ENCODE results near the gene APOOL.

DNA sequence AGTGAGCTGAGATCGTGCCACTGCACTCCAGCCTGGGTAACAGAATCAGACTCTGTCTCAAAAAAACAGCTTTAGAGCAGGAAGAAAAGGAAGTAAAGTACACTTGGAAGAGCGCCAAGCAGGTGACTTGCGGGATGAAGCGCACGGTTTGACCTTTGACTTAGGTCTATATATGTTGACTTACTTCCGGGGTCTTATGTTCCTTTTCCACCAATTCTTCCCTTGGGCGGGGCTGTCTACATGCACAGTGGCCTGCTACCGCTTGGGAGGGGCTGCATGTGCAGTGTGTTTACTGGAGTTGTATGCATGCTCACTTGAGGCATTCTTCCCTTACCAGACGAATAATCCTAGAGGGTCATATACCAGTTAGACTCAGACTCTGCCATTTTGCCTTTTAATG lies 108.6 kb downstream of the APOOL start:
- TF ChIP-seq, protein P1, sequence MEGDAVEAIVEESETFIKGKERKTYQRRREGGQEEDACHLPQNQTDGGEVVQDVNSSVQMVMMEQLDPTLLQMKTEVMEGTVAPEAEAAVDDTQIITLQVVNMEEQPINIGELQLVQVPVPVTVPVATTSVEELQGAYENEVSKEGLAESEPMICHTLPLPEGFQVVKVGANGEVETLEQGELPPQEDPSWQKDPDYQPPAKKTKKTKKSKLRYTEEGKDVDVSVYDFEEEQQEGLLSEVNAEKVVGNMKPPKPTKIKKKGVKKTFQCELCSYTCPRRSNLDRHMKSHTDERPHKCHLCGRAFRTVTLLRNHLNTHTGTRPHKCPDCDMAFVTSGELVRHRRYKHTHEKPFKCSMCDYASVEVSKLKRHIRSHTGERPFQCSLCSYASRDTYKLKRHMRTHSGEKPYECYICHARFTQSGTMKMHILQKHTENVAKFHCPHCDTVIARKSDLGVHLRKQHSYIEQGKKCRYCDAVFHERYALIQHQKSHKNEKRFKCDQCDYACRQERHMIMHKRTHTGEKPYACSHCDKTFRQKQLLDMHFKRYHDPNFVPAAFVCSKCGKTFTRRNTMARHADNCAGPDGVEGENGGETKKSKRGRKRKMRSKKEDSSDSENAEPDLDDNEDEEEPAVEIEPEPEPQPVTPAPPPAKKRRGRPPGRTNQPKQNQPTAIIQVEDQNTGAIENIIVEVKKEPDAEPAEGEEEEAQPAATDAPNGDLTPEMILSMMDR (tag by site-specific recombination; IDR thresholded peaks at IDR 0.05): no peak
- TF ChIP-seq SALL2 (tag by site-specific recombination; IDR thresholded peaks at IDR 0.05; ENCODE audit: borderline replicate concordance): no peak
- no peak for TF ChIP-seq KLF9 (tag by site-specific recombination; IDR thresholded peaks at IDR 0.05; ENCODE audit: low read depth)
- TF ChIP-seq, protein P2, sequence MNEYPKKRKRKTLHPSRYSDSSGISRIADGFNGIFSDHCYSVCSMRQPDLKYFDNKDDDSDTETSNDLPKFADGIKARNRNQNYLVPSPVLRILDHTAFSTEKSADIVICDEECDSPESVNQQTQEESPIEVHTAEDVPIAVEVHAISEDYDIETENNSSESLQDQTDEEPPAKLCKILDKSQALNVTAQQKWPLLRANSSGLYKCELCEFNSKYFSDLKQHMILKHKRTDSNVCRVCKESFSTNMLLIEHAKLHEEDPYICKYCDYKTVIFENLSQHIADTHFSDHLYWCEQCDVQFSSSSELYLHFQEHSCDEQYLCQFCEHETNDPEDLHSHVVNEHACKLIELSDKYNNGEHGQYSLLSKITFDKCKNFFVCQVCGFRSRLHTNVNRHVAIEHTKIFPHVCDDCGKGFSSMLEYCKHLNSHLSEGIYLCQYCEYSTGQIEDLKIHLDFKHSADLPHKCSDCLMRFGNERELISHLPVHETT (tag by site-specific recombination; IDR thresholded peaks at IDR 0.05): no peak
- no peak for TF ChIP-seq KLF7 (tag by site-specific recombination; IDR thresholded peaks at IDR 0.05; ENCODE audit: borderline replicate concordance)
- no peak for TF ChIP-seq ZNF132 (tag by site-specific recombination; IDR thresholded peaks at IDR 0.05; ENCODE audit: borderline replicate concordance)
- TF ChIP-seq ZSCAN30 (tag by site-specific recombination; IDR thresholded peaks at IDR 0.05): no peak
- TF ChIP-seq REPIN1 (tag by site-specific recombination; IDR thresholded peaks at IDR 0.05; ENCODE audit: low read depth): no peak
- TF ChIP-seq FEZF1 (tag by site-specific recombination; IDR thresholded peaks at IDR 0.05): no peak
- no peak for TF ChIP-seq ZNF292 (tag by site-specific recombination; IDR thresholded peaks at IDR 0.05; ENCODE audit: borderline replicate concordance, low read depth)
- TF ChIP-seq MEIS1 (CRISPR knock-in tag; IDR thresholded peaks at IDR 0.05; ENCODE audit: borderline replicate concordance): no peak
- no peak for TF ChIP-seq ZNF768 (tag by site-specific recombination; IDR thresholded peaks at IDR 0.05)

All from HEK293 (cell line).